Loucy (cell line): Measurements from ENCODE around the gene TMEM273.

Source experiments
- H2AFZ ChIP-seq: fragments of 200-600 bp; sonication (generic); 2 replicates; pipeline ENCODE4 v1.6.0; 2016; ENCODE audit warnings: antibody characterized with exemption, mild to moderate bottlenecking, low read length, moderate library complexity
- H3F3A ChIP-seq: fragments of 200-600 bp; 2 replicates; pipeline ENCODE4 v1.6.0; 2016; ENCODE audit warnings: antibody characterized with exemption, low read depth, mild to moderate bottlenecking
- H3K27me3 ChIP-seq: fragments of 200-600 bp; sonication (generic); 2 replicates; pipeline ENCODE4 v1.6.1; 2014; ENCODE audit warnings: low read length, mild to moderate bottlenecking; ENCODE audit not compliant: insufficient read depth, poor library complexity, severe bottlenecking
- H3K36me3 ChIP-seq: fragments of 200-600 bp; sonication (generic); 2 replicates; pipeline ENCODE4 v1.6.1; 2016; ENCODE audit warnings: low read length; ENCODE audit not compliant: insufficient read depth
- H3K4me1 ChIP-seq: fragments of 200-600 bp; sonication (generic); 2 replicates; pipeline ENCODE4 v1.5.1; 2014; ENCODE audit warnings: low read length, mild to moderate bottlenecking; ENCODE audit not compliant: insufficient read depth, poor library complexity, severe bottlenecking
- H3K4me2 ChIP-seq: fragments of 200-600 bp; sonication (generic); 2 replicates; pipeline ENCODE4 v1.6.0; 2014; ENCODE audit warnings: antibody characterized with exemption, low read length, low read depth, mild to moderate bottlenecking; ENCODE audit not compliant: poor library complexity, severe bottlenecking
- H3K4me3 ChIP-seq: fragments of 200-600 bp; sonication (generic); 2 replicates; pipeline ENCODE4 v1.5.1; 2014; ENCODE audit warnings: low read length, mild to moderate bottlenecking, mixed read lengths; ENCODE audit not compliant: poor library complexity, severe bottlenecking
- H3K79me2 ChIP-seq: fragments of 200-600 bp; sonication (generic); 2 replicates; pipeline ENCODE4 v1.6.1; 2014; ENCODE audit warnings: low read length; ENCODE audit not compliant: insufficient read depth
- H3K9ac ChIP-seq: fragments of 200-600 bp; sonication (generic); 2 replicates; pipeline ENCODE4 v1.6.0; 2014; ENCODE audit warnings: mild to moderate bottlenecking, low read depth, low read length, moderate library complexity; ENCODE audit not compliant: poor library complexity, severe bottlenecking
- H3K9me2 ChIP-seq: fragments of 200-600 bp; sonication (generic); replicated peaks from 2 replicates; pipeline ENCODE4 v1.6.1; 2016; ENCODE audit warnings: low read depth, low read length, mixed read lengths
- H3K9me3 ChIP-seq: fragments of 200-600 bp; sonication (generic); 2 replicates; pipeline ENCODE4 v1.6.1; 2014; ENCODE audit warnings: mild to moderate bottlenecking, antibody characterized with exemption, low read length, low read depth; ENCODE audit not compliant: insufficient read depth
- H4K20me1 ChIP-seq: fragments of 200-600 bp; sonication (generic); 2 replicates; pipeline ENCODE4 v1.6.0; 2014; ENCODE audit warnings: antibody characterized with exemption, low read length, mild to moderate bottlenecking; ENCODE audit not compliant: insufficient read depth, poor library complexity, severe bottlenecking
- CTCF ChIP-seq: fragments of 200-600 bp; sonication (generic); conservative IDR thresholded peaks from 2 replicates; pipeline ENCODE4 v1.5.1; 2014; ENCODE audit warnings: mild to moderate bottlenecking, antibody characterized with exemption, low read length
- EZH2phosphoT487 ChIP-seq: fragments of 200-600 bp; IDR thresholded peaks from 2 replicates; pipeline ENCODE4 v1.6.1; 2018; ENCODE audit warnings: antibody characterized with exemption, mild to moderate bottlenecking, moderate library complexity, borderline replicate concordance

The TMEM273 gene

DNA sequence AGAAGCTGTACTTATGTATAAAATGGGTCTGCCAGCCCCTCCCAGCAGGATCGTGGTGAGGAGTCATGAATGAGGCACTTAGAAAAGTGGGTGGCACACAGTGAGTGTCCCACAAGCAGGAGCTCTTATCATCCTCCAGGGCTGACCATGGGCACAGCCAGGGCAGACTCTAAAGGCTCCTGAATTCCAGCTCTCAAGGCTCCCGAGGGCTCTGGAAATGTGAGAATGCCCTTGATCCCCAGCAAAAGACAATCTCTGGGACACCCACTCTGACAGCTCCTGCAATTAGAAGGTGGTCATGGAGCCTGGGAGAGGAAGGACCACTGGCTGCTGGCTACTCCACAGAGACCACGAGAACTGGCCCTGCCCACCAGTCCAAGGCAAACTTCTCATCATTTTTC, 74.5 kb downstream of the TMEM273 start:
- H3K9me2 ChIP-seq = no peaks in the 10 kb centered on the region
- no peaks in the 10 kb centered on the region for H3K27me3 ChIP-seq
- H3K4me2 ChIP-seq = no peak overlapping the region
- no peak overlapping the region for H2AFZ ChIP-seq
- H4K20me1 ChIP-seq = no peaks in the 10 kb centered on the region
- peaks cover 5% of the 10 kb centered on the region for H3K4me1 ChIP-seq
- no peaks in the 10 kb centered on the region for H3F3A ChIP-seq
- no peaks in the 10 kb centered on the region for H3K9me3 ChIP-seq
- no peaks in the 10 kb centered on the region for H3K36me3 ChIP-seq
- no peak overlapping the region for H3K9ac ChIP-seq
- TF ChIP-seq CTCF = no peak
- TF ChIP-seq EZH2phosphoT487 = no peak
- no peaks in the 10 kb centered on the region for H3K79me2 ChIP-seq
- no peak overlapping the region for H3K4me3 ChIP-seq

- Histone ChIP-seq H3K9me2 (no peaks in the 10 kb centered on the region), H3K9me3 (no peaks in the 10 kb centered on the region), H4K20me1 (no peaks in the 10 kb centered on the region), H3K79me2 (no peaks in the 10 kb centered on the region), H3K9ac (no peak overlapping the region), H2AFZ (no peak overlapping the region), H3F3A (no peaks in the 10 kb centered on the region), H3K36me3 (no peaks in the 10 kb centered on the region), H3K4me3 (no peak overlapping the region), H3K27me3 (no peaks in the 10 kb centered on the region), H3K4me1 (peaks cover 5% of the 10 kb centered on the region), H3K4me2 (no peak overlapping the region)
- TF ChIP-seq CTCF = no peak
Observed at GRCh38 chr10:49112851-49113250, 75.3 kb downstream of the TMEM273 start.

DNA sequence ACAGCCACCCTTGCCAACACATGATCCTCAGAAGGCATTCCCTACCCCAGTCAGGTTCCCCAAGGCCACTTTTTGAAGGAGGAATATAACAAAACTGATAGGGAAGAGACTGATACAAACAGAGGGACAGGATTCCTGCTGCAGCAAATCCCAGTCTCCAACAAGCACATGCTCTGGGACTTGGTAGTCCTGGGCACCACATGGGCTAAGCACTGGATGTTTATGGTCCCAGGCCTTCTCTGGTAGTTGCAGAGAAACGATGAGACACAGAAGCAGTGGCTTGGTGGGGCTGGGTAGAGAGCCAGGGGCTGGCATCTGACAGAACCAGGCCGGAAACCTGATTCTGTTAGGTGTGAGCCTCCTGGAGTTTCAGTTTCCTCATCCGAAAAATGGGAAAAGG, 76.1 kb downstream of the TMEM273 start:
- peaks cover 5% of the 10 kb centered on the region for H3K4me1 ChIP-seq
- TF ChIP-seq CTCF = no peak
- no peak for TF ChIP-seq EZH2phosphoT487
- H3K79me2 ChIP-seq = no peaks in the 10 kb centered on the region
- H3K9ac ChIP-seq = no peak overlapping the region
- no peaks in the 10 kb centered on the region for H4K20me1 ChIP-seq
- H3K4me2 ChIP-seq = no peak overlapping the region
- H3K9me3 ChIP-seq = no peaks in the 10 kb centered on the region
- H3K9me2 ChIP-seq = no peaks in the 10 kb centered on the region
- H3K36me3 ChIP-seq = no peaks in the 10 kb centered on the region
- H3K4me3 ChIP-seq = no peak overlapping the region
- H3F3A ChIP-seq = no peaks in the 10 kb centered on the region
- H2AFZ ChIP-seq = no peak overlapping the region
- H3K27me3 ChIP-seq = no peaks in the 10 kb centered on the region
